ENCODE measurements around the gene PALD1.

Gene PALD1

DNA sequence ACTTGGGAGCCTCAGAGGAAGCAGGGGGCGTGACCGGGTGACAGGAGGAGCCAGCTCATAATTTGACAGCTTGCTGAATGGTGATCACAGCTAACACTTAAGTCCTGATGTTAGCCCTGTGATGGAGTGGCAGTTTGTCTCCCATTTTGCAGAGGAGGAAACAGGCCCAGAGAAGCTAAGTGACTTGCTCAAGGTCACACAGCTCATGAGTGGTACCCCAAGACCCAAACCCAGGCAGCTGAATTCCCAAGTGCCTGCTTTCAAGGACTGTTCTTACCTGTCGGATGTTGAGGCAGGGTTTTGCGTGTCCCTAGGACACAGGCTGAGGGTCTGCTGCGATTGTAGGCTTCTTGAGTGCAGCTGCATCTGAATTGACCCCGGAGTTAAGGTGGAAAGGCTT lies 51.7 kb downstream of the PALD1 start:
- Histone ChIP-seq H3K9me3 (ENCODE audit: control insufficient read depth in 1 of 2, low read length in 2 of 2) (no peaks in the 10 kb centered on the region), H3K27ac (ENCODE audit: low read length) (no peak overlapping the region), H3K36me3 (ENCODE audit: control insufficient read depth in 1 of 2, insufficient read depth in 2 of 2, low read length in 2 of 2) (peaks cover 0 to 29% of the 10 kb centered on the region in 2 donors), H3K27me3 (ENCODE audit: low read depth, low read length) (no peaks in the 10 kb centered on the region), H3K4me1 (ENCODE audit: control insufficient read depth in 1 of 2, insufficient read depth in 2 of 2, low read length in 2 of 2) (no peaks in the 10 kb centered on the region), H3K4me3 (ENCODE audit: low read depth in 1 of 2, low read length in 2 of 2) (no peak overlapping the region)

DNA sequence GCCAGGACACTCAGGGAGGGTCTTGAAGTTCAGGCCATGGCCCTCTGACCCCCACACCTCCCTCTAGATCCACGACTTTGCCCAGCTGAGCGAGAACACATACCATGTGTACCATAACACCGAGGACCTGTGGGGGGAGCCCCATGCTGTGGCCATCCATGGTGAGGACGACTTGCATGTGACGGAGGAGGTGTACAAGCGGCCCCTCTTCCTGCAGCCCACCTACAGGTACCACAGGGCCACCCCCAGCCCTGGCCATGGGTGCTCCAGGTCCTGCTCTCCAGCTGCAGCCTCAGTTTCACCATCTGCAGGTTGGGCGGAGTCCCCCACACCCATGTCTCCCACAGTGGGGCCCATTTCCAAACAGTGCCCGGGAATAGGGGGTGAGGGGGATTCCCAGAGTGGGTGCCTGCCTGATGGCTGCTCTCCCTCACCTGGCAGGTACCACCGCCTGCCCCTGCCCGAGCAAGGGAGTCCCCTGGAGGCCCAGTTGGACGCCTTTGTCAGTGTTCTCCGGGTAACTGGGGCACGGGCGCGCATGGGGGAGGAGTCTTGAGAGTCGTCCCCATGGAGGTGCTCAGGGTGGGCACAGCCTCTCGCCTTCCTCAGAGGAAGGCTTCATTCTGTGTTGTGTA lies 54.1 kb downstream of the PALD1 start:
- Histone ChIP-seq H3K27ac (ENCODE audit: low read length) (no peak overlapping the region), H3K27me3 (ENCODE audit: low read depth, low read length) (no peaks in the 10 kb centered on the region), H3K36me3 (ENCODE audit: control insufficient read depth in 1 of 2, insufficient read depth in 2 of 2, low read length in 2 of 2) (peaks cover 0 to 26% of the 10 kb centered on the region in 2 donors)

DNA sequence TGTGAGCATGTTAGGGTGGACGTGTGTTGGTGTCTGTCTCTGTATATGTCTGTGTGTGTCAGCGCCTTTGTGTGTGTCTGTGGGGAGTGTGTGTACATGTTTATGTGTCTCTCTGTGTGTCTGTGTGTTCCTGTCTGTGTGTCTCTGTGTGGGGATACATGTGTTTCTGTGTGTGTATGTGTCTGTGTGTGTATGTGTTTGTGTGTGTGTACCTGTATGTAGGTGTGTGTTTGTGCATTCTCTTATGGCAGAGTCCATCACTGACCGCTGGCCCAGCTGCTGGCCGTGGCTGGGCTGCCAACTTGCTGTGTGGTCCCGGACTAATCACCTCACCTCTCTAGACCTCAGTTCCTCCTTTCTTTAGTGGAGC lies 54.6 kb downstream of the PALD1 start:
- Histone ChIP-seq H3K4me1 (ENCODE audit: control insufficient read depth in 1 of 2, insufficient read depth in 2 of 2, low read length in 2 of 2) (peaks cover 0 to 4% of the 10 kb centered on the region in 2 donors), H3K36me3 (ENCODE audit: control insufficient read depth in 1 of 2, insufficient read depth in 2 of 2, low read length in 2 of 2) (peaks cover 0 to 26% of the 10 kb centered on the region in 2 donors), H3K27ac (ENCODE audit: low read length) (no peak overlapping the region), H3K27me3 (ENCODE audit: low read depth, low read length) (no peaks in the 10 kb centered on the region), H3K9me3 (ENCODE audit: control insufficient read depth in 1 of 2, low read length in 2 of 2) (no peaks in the 10 kb centered on the region), H3K4me3 (ENCODE audit: low read depth in 1 of 2, low read length in 2 of 2) (no peak overlapping the region)

More for the DNA sequence above, 54.1 kb downstream of the PALD1 start:
- peaks cover 0 to 4% of the 10 kb centered on the region in 2 donors for H3K4me1 ChIP-seq (ENCODE audit: control insufficient read depth in 1 of 2, insufficient read depth in 2 of 2, low read length in 2 of 2)
- H3K9me3 ChIP-seq (ENCODE audit: control insufficient read depth in 1 of 2, low read length in 2 of 2) = no peaks in the 10 kb centered on the region
- H3K4me3 ChIP-seq (ENCODE audit: low read depth in 1 of 2, low read length in 2 of 2) = no peak overlapping the region

DNA sequence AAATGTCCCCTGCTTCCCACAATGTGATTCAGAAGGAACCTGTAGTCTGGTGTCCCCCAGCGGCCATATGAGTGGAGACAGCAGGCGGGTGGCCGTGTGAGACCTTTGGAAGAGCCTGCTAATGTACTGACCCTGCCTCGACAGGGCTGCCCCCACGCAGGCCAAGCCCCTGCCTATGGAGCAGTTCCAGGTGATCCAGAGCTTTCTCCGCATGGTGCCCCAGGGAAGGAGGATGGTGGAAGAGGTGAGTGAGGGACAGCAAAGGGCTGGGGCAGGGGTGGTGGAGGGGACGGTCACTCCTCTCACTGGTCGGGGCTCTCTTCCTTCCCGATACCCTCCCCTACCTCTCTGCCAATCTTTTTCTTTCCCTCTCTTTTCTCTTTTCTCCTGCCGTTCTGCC lies 55.7 kb downstream of the PALD1 start:
- Histone ChIP-seq H3K9me3 (ENCODE audit: control insufficient read depth in 1 of 2, low read length in 2 of 2) (no peaks in the 10 kb centered on the region), H3K27ac (ENCODE audit: low read length) (no peak overlapping the region), H3K4me3 (ENCODE audit: low read depth in 1 of 2, low read length in 2 of 2) (no peak overlapping the region), H3K4me1 (ENCODE audit: control insufficient read depth in 1 of 2, insufficient read depth in 2 of 2, low read length in 2 of 2) (peaks cover 0 to 4% of the 10 kb centered on the region in 2 donors), H3K27me3 (ENCODE audit: low read depth, low read length) (no peaks in the 10 kb centered on the region), H3K36me3 (ENCODE audit: control insufficient read depth in 1 of 2, insufficient read depth in 2 of 2, low read length in 2 of 2) (peaks cover 0 to 24% of the 10 kb centered on the region in 2 donors)

DNA sequence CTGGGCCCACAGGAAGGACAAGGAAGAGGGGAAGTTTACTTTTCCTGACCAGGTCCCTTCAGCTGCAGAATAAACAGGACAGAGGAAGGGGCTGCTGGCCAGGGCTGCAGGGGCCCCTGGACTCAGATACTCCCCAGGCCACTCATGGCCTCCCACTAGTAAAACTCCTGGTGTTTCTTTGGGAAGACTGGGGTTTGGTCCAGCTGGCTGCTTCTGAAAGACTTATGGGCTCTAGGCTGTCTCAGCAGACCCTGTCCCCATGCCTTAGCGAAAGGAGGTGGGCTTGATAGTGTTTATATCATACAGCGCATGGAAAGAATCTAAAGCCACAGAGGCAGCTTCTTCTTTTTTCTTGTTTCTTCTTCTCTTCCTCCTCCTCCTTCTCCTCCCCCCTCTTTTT lies 56.4 kb downstream of the PALD1 start:
- Histone ChIP-seq H3K9me3 (ENCODE audit: control insufficient read depth in 1 of 2, low read length in 2 of 2) (no peaks in the 10 kb centered on the region), H3K27me3 (ENCODE audit: low read depth, low read length) (no peaks in the 10 kb centered on the region), H3K4me1 (ENCODE audit: control insufficient read depth in 1 of 2, insufficient read depth in 2 of 2, low read length in 2 of 2) (peaks cover 0 to 5% of the 10 kb centered on the region in 2 donors), H3K4me3 (ENCODE audit: low read depth in 1 of 2, low read length in 2 of 2) (no peak overlapping the region), H3K27ac (ENCODE audit: low read length) (no peak overlapping the region), H3K36me3 (ENCODE audit: control insufficient read depth in 1 of 2, insufficient read depth in 2 of 2, low read length in 2 of 2) (peaks cover 0 to 23% of the 10 kb centered on the region in 2 donors)

DNA sequence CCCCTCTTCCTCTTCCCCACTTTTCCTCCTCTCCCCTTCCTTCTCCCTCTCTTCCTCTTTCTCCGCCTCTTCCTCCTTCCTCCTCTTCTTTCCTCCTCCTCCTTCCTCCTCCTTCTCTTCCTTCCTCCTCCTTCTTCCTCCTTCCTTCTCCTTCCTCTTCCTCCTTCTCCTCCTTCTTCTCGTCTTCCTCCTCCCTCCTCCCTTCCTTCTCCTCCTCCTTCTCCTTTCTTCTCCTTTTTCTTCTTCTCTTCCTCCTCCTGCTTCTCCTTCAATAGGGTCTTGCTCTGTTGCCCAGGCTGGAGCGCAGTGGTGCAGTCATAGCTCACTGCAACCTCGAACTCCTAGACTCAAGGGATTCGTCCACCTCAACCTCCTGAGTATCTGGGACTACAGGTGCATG lies 56.9 kb downstream of the PALD1 start:
- H3K27me3 ChIP-seq (ENCODE audit: low read depth, low read length) = no peaks in the 10 kb centered on the region
- H3K4me3 ChIP-seq (ENCODE audit: low read depth in 1 of 2, low read length in 2 of 2) = no peak overlapping the region
- no peak overlapping the region for H3K27ac ChIP-seq (ENCODE audit: low read length)
- H3K36me3 ChIP-seq (ENCODE audit: control insufficient read depth in 1 of 2, insufficient read depth in 2 of 2, low read length in 2 of 2) = peaks cover 0 to 23% of the 10 kb centered on the region in 2 donors
- no peaks in the 10 kb centered on the region for H3K9me3 ChIP-seq (ENCODE audit: control insufficient read depth in 1 of 2, low read length in 2 of 2)
- peaks cover 0 to 10% of the 10 kb centered on the region in 2 donors for H3K4me1 ChIP-seq (ENCODE audit: control insufficient read depth in 1 of 2, insufficient read depth in 2 of 2, low read length in 2 of 2)

DNA sequence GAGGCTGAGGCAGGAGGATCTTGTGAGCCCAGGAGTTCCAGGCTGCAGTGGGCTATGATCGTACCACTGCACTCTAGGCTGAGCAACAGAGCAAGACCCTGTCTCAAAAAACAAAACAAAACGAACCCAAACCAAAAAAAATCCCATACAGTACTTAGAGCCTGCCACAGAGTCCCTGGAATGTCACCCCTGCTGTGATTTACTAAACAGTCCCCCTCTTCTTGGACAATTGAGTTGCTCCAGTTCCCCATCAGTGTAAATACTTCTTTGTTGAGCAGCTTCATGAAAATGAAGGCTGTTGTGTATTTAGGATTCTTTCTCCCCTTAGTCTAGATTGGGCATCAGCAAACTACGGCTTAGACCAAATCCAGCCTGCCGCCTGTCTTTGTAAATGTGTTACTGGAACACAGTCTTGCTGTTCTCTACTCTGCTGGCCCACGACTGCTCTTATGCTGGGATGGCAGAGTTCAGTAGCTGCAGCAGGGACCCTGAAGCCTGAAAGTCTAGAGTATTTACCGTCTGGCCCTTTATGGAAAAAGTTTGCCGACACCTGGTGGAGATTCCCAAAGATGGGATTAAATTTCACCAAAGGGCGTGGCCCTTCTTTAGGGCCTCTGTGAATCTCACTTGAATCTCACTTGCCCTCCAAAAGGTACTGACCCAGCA lies 57.8 kb downstream of the PALD1 start:
- Histone ChIP-seq H3K27ac (ENCODE audit: low read length) (no peak overlapping the region), H3K27me3 (ENCODE audit: low read depth, low read length) (no peaks in the 10 kb centered on the region), H3K4me3 (ENCODE audit: low read depth in 1 of 2, low read length in 2 of 2) (no peak overlapping the region), H3K36me3 (ENCODE audit: control insufficient read depth in 1 of 2, insufficient read depth in 2 of 2, low read length in 2 of 2) (peaks cover 0 to 31% of the 10 kb centered on the region in 2 donors), H3K4me1 (ENCODE audit: control insufficient read depth in 1 of 2, insufficient read depth in 2 of 2, low read length in 2 of 2) (peaks cover 0 to 10% of the 10 kb centered on the region in 2 donors), H3K9me3 (ENCODE audit: control insufficient read depth in 1 of 2, low read length in 2 of 2) (no peaks in the 10 kb centered on the region)

DNA sequence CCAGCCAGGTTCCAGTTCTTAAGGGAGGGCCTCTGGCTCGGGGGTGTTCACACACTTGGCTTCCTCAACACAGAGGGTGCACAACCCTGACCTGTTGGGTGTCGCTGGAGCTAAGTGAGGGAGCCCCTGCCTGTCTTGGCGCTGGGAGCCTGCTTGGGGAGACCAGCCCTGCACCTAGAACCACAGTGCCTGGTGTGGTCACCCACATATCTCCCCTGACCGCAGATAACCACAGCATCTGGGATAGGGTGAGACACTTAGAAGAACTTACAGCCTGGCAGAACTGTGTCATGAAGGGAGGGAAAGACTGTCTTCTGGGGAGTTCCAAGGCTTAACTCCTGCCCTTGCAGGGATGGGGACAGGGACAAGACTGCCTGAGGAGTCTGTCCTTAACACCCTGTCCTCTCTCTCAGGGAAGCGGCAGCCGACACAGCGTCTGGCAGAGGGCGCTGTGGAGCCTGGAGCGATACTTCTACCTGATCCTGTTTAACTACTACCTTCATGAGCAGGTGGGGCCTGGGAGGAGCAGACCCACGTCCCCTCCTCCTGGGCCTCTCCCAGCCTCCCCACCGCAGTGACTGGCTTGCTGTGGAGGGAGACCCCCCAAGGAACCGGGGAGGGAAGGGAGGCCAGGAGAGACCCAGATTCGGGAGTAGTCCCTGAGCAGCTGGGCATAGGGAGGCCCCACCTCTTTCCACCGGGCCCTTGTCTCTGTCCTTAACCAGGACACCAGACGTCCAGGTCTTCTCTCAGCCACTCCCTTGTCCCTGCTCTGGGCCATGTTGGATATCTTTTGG lies 59.0 kb downstream of the PALD1 start:
- H3K4me1 ChIP-seq (ENCODE audit: control insufficient read depth in 1 of 2, insufficient read depth in 2 of 2, low read length in 2 of 2) = peaks cover 0 to 10% of the 10 kb centered on the region in 2 donors
- no peak overlapping the region for H3K4me3 ChIP-seq (ENCODE audit: low read depth in 1 of 2, low read length in 2 of 2)
- peaks cover 0 to 31% of the 10 kb centered on the region in 2 donors for H3K36me3 ChIP-seq (ENCODE audit: control insufficient read depth in 1 of 2, insufficient read depth in 2 of 2, low read length in 2 of 2)
- no peak overlapping the region for H3K27ac ChIP-seq (ENCODE audit: low read length)
- H3K9me3 ChIP-seq (ENCODE audit: control insufficient read depth in 1 of 2, low read length in 2 of 2) = no peaks in the 10 kb centered on the region
- H3K27me3 ChIP-seq (ENCODE audit: low read depth, low read length) = no peaks in the 10 kb centered on the region

DNA sequence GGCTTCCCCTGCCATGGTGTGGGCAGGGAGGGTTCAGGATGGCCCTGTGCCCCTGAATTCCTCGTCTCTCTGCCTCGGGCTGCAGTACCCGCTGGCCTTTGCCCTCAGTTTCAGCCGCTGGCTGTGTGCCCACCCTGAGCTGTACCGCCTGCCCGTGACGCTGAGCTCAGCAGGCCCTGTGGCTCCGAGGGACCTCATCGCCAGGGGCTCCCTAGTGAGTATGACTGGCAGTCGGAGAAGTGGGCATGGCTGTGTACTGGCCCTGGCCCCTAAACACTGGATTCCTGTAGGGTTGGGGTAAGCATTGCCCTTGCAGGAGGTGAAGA lies 59.6 kb downstream of the PALD1 start:
- peaks cover 0 to 10% of the 10 kb centered on the region in 2 donors for H3K4me1 ChIP-seq (ENCODE audit: control insufficient read depth in 1 of 2, insufficient read depth in 2 of 2, low read length in 2 of 2)
- no peak overlapping the region for H3K4me3 ChIP-seq (ENCODE audit: low read depth in 1 of 2, low read length in 2 of 2)
- H3K9me3 ChIP-seq (ENCODE audit: control insufficient read depth in 1 of 2, low read length in 2 of 2) = no peaks in the 10 kb centered on the region
- peaks cover 0 to 28% of the 10 kb centered on the region in 2 donors for H3K36me3 ChIP-seq (ENCODE audit: control insufficient read depth in 1 of 2, insufficient read depth in 2 of 2, low read length in 2 of 2)
- no peaks in the 10 kb centered on the region for H3K27me3 ChIP-seq (ENCODE audit: low read depth, low read length)
- H3K27ac ChIP-seq (ENCODE audit: low read length) = no peak overlapping the region

DNA sequence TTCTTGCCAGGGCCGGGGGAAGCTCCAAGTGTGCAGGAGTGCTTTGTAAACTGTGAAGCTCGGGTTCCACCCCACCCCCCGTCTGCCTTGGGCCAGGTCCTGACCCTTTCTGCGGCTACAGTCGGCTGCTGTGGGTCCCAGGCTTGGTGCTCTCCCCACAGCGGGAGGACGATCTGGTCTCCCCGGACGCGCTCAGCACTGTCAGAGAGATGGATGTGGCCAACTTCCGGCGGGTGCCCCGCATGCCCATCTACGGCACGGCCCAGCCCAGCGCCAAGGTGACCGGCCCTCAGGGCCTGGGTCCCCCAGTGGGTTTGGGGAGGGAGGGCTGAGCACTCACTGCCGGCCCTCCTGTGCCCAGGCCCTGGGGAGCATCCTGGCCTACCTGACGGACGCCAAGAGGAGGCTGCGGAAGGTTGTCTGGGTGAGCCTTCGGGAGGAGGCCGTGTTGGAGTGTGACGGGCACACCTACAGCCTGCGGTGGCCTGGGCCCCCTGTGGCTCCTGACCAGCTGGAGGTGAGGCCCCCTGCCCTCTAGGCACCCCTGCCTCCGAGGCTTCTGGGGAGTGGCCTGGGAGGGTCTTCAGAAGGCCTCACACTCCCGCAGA lies 60.3 kb downstream of the PALD1 start:
- Histone ChIP-seq H3K27me3 (ENCODE audit: low read depth, low read length) (no peaks in the 10 kb centered on the region), H3K4me1 (ENCODE audit: control insufficient read depth in 1 of 2, insufficient read depth in 2 of 2, low read length in 2 of 2) (peaks cover 0 to 10% of the 10 kb centered on the region in 2 donors), H3K27ac (ENCODE audit: low read length) (no peak overlapping the region), H3K9me3 (ENCODE audit: control insufficient read depth in 1 of 2, low read length in 2 of 2) (no peaks in the 10 kb centered on the region), H3K4me3 (ENCODE audit: low read depth in 1 of 2, low read length in 2 of 2) (no peak overlapping the region), H3K36me3 (ENCODE audit: control insufficient read depth in 1 of 2, insufficient read depth in 2 of 2, low read length in 2 of 2) (peaks cover 0 to 23% of the 10 kb centered on the region in 2 donors)

DNA sequence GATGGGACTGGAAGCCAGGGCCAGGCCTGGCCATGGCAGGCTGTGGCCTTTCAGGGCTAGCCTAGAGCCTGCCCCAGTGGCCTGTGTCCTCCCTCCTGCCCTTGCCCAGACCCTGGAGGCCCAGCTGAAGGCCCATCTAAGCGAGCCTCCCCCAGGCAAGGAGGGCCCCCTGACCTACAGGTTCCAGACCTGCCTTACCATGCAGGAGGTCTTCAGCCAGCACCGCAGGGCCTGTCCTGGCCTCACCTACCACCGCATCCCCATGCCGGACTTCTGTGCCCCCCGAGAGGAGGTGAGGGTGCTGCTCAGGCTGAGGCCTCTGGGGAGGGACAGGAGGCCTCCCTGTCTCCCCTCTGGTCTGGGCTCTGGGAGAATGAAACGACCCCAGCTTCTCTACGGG lies 60.9 kb downstream of the PALD1 start:
- H3K36me3 ChIP-seq (ENCODE audit: control insufficient read depth in 1 of 2, insufficient read depth in 2 of 2, low read length in 2 of 2) = peaks cover 0 to 17% of the 10 kb centered on the region in 2 donors
- no peak overlapping the region for H3K27ac ChIP-seq (ENCODE audit: low read length)

More for the DNA sequence above, 60.9 kb downstream of the PALD1 start:
- Histone ChIP-seq H3K4me3 (ENCODE audit: low read depth in 1 of 2, low read length in 2 of 2) (no peak overlapping the region), H3K4me1 (ENCODE audit: control insufficient read depth in 1 of 2, insufficient read depth in 2 of 2, low read length in 2 of 2) (peaks cover 0 to 10% of the 10 kb centered on the region in 2 donors), H3K27me3 (ENCODE audit: low read depth, low read length) (no peaks in the 10 kb centered on the region), H3K9me3 (ENCODE audit: control insufficient read depth in 1 of 2, low read length in 2 of 2) (no peaks in the 10 kb centered on the region)
